Endothelial cell of umbilical vein (primary cell): ENCODE results near the gene POLR2E. TPM values are rescaled to one million over a fixed set of nuclear protein-coding genes. Genes with fewer than 3 reads are reported as not detected.

ENCODE experiments used
- BruUV-seq: library from RNA; stranded (reverse); fragments of 400-500 nt; replicated peaks from 2 replicates; lab custom pipeline; 2021; lab: Mats Ljungman, UMichigan
- CTCF ChIA-PET: fragments of 300-600, 350-600 bp; sonication (Branson Sonifier 250); formaldehyde crosslinking; loops from one replicate; lab custom pipeline; 2021; ENCODE audit warnings: antibody characterized with exemption, inconsistent platforms; lab: Charles Lee
- POLR2A ChIA-PET: fragments of 300-600, 350-600 bp; sonication (Branson Sonifier 250); formaldehyde crosslinking; loops from one replicate; lab custom pipeline; 2021; ENCODE audit warnings: antibody characterized with exemption, inconsistent platforms; lab: Charles Lee
- DNase-seq: peaks from one replicate; pipeline ENCODE4 v3.0.0-alpha.2; 2011; ENCODE audit warnings: low read depth, low spot score
- FAIRE-seq: peaks from 2 replicates; lab custom pipeline; 2011; peaks lifted over from hg19 to GRCh38; lab: Jason Lieb, UNC
- H2AFZ ChIP-seq: 2 replicates; pipeline ENCODE4 v1.6.0; 2012; ENCODE audit warnings: low read depth, low read length, control low read depth, inconsistent platforms
- H3K27ac ChIP-seq: 2 replicates; pipeline ENCODE4 v1.5.1; 2011; ENCODE audit warnings: low read depth, mild to moderate bottlenecking, control low read depth, low read length, moderate library complexity; ENCODE audit not compliant: insufficient read depth
- H3K27me3 ChIP-seq, 2 experiments: 2 replicates each; pipeline versions ENCODE4 v1.6.0 to v1.6.1; 2011; ENCODE audit warnings: low read length in 2 of 2, mixed read lengths in 1 of 2; ENCODE audit not compliant: control insufficient read depth in 2 of 2, insufficient read depth in 2 of 2
- H3K36me3 ChIP-seq, 2 experiments: 2 replicates in 1 of 2; 3 replicates in 1 of 2; pipeline ENCODE4 v1.5.1; 2011; ENCODE audit warnings: low read length in 2 of 2, mild to moderate bottlenecking in 1 of 2, moderate library complexity in 1 of 2; ENCODE audit not compliant: control insufficient read depth in 2 of 2, insufficient read depth in 2 of 2; ENCODE audit errors: extremely low read depth in 1 of 2
- H3K4me1 ChIP-seq: 3 replicates; pipeline ENCODE4 v1.5.1; 2011; ENCODE audit warnings: mild to moderate bottlenecking, low read length; ENCODE audit not compliant: control insufficient read depth, insufficient read depth; ENCODE audit errors: extremely low read depth
- H3K4me2 ChIP-seq: 2 replicates; pipeline ENCODE4 v1.6.1; 2011; ENCODE audit warnings: low read length, control low read depth, mixed read lengths; ENCODE audit not compliant: insufficient read depth
- H3K4me3 ChIP-seq, 3 experiments: fragments of 200-600 bp in 1 of 3; sonication (generic), shearing (Covaris generic) in 1 of 3; replicated peaks in 1 of 3; 2 replicates each; pipeline ENCODE4 v1.5.1; 2011 to 2016; ENCODE audit warnings: control low read depth in 3 of 3, low read length in 3 of 3, mild to moderate bottlenecking in 2 of 3, inconsistent platforms in 1 of 3, low read depth in 1 of 3, moderate library complexity in 1 of 3; ENCODE audit not compliant: insufficient read depth in 1 of 3
- H3K79me2 ChIP-seq: 2 replicates; pipeline ENCODE4 v1.6.0; 2012; ENCODE audit warnings: low read length, inconsistent platforms; ENCODE audit not compliant: control insufficient read depth, insufficient read depth
- H3K9ac ChIP-seq: replicated peaks from 2 replicates; pipeline ENCODE3; 2011; ENCODE audit warnings: low read length, control low read depth; ENCODE audit not compliant: insufficient read depth; ENCODE audit errors: extremely low read depth
- H3K9me1 ChIP-seq: replicated peaks from 3 replicates; pipeline ENCODE4 v1.6.0; 2011; ENCODE audit warnings: mild to moderate bottlenecking, low read length; ENCODE audit not compliant: control insufficient read depth, insufficient read depth; ENCODE audit errors: extremely low read depth
- H3K9me3 ChIP-seq: replicated peaks from 2 replicates; pipeline ENCODE4 v1.5.1; 2012; ENCODE audit warnings: low read length, inconsistent platforms; ENCODE audit not compliant: control insufficient read depth, insufficient read depth
- H4K20me1 ChIP-seq: replicated peaks from 2 replicates; pipeline ENCODE3; 2011; ENCODE audit warnings: mild to moderate bottlenecking, low read length; ENCODE audit not compliant: control insufficient read depth, insufficient read depth; ENCODE audit errors: extremely low read depth
- EZH2 ChIP-seq: IDR thresholded peaks from 2 replicates; pipeline ENCODE4 v1.6.1; 2012; ENCODE audit warnings: borderline replicate concordance, low read depth, mild to moderate bottlenecking, moderate library complexity, low read length, inconsistent platforms; ENCODE audit not compliant: severe bottlenecking
- FOS ChIP-seq: IDR thresholded peaks from 2 replicates; pipeline ENCODE4 v1.6.1; 2011; ENCODE audit warnings: mild to moderate bottlenecking, low read length, moderate library complexity, borderline replicate concordance; ENCODE audit not compliant: insufficient read depth
- GATA2 ChIP-seq: IDR thresholded peaks from 2 replicates; pipeline ENCODE4 v1.7.0; 2011; ENCODE audit warnings: low read depth, mild to moderate bottlenecking, moderate library complexity, mixed read lengths, low read length; ENCODE audit not compliant: insufficient read length, insufficient read depth
- JUN ChIP-seq: IDR thresholded peaks from 2 replicates; pipeline ENCODE4 v1.6.1; 2011; ENCODE audit warnings: borderline replicate concordance, low read depth; ENCODE audit not compliant: insufficient read length, insufficient read depth
- MAX ChIP-seq: IDR thresholded peaks from 2 replicates; pipeline ENCODE4 v1.6.1; 2011; ENCODE audit not compliant: insufficient read depth, insufficient read length
- MYC ChIP-seq: IDR thresholded peaks from one replicate; pipeline ENCODE4 v1.6.1; 2011; ENCODE audit warnings: mild to moderate bottlenecking, low read depth, low read length
- POLR2A ChIP-seq: IDR thresholded peaks from 2 replicates; pipeline ENCODE4 v1.6.1; 2012; ENCODE audit warnings: low read depth, mild to moderate bottlenecking, control low read depth, low read length
- POLR2AphosphoS5 ChIP-seq: IDR thresholded peaks from 2 replicates; pipeline ENCODE4 v1.6.1; 2012; ENCODE audit warnings: low read depth, mild to moderate bottlenecking, control low read depth, low read length, moderate library complexity; ENCODE audit not compliant: insufficient read depth
- dilution Hi-C: fragments of 300-500 bp; cut with MboI; formaldehyde crosslinking; loops from one replicate; pipeline ENCODE4 v1.15.0; 2019; ENCODE audit warnings: low sequenced_read_pairs; ENCODE audit not compliant: extremely low pct_ligation_motif_present
- intact Hi-C: fragments of 100-400 bp; cut with micrococcal nuclease; formaldehyde crosslinking; loops from one replicate; pipeline ENCODE4 v1.10.0; 2022
- polyA plus RNA-seq, 4 experiments: library from polyadenylated mRNA; depleted of rRNA in 3 of 4; stranded (reverse) in 3 of 4; unstranded in 1 of 4; fragments of >200 nt; gene quantifications; 2 replicates each; pipeline versions ENCODE4 v1.2.1 to v1.2.3, GENCODE V29; 2011 to 2012; ENCODE audit warnings: missing spikeins in 1 of 4
- total RNA-seq: library from RNA; stranded (reverse); gene quantifications from 2 replicates; pipeline ENCODE4 v1.2.3, GENCODE V29; 2021
- TF ChIP-seq, protein P1 (sequence below), 2 donors: IDR thresholded peaks; 1 replicate in 1 of 2; 2 replicates in 1 of 2; pipeline ENCODE4 v1.5.1; 2011; ENCODE audit warnings: low read length in 2 of 2, mild to moderate bottlenecking in 2 of 2, moderate library complexity in 2 of 2, control low read depth in 1 of 2, inconsistent platforms in 1 of 2, low read depth in 1 of 2; ENCODE audit not compliant: insufficient read depth in 1 of 2; ENCODE audit errors: extremely low read depth in 1 of 2

Gene POLR2E
- total and polyA plus RNA-seq, 2 donors (not counting 3 experiments of a cell fraction or from before 2014, with no cell fraction given), result 272 to 344 TPM

GRCh38 chr19:1049800-1050199 is 45.4 kb downstream of the POLR2E start:
- Histone ChIP-seq H3K9me3 (no peaks in the 10 kb centered on the region), H3K4me2 (no peak overlapping the region), H3K4me3 (no peak overlapping the region), H3K79me2 (no peaks in the 10 kb centered on the region), H3K9me1 (no peaks in the 10 kb centered on the region), H3K4me1 (no peaks in the 10 kb centered on the region), H3K36me3 (no peaks in the 10 kb centered on the region), H3K27ac (no peak overlapping the region), H3K9ac (no peak overlapping the region), H2AFZ (no peak overlapping the region), H4K20me1 (no peaks in the 10 kb centered on the region), H3K27me3 (no peaks in the 10 kb centered on the region)
- POLR2A ChIA-PET, result no interaction called here
- CTCF ChIA-PET, result no interaction called here
- dilution Hi-C loops, result no loop called here
- DNase-seq, result no peak
- FAIRE-seq, result no peak
- intact Hi-C loops, result no loop called here
- no TSS peak for BruUV-seq
- TF ChIP-seq FOS (no peak), POLR2AphosphoS5 (no peak), MAX (no peak), MYC (no peak), POLR2A (no peak), EZH2 (no peak), GATA2 (no peak), JUN (no peak)
- TF ChIP-seq, protein P1, sequence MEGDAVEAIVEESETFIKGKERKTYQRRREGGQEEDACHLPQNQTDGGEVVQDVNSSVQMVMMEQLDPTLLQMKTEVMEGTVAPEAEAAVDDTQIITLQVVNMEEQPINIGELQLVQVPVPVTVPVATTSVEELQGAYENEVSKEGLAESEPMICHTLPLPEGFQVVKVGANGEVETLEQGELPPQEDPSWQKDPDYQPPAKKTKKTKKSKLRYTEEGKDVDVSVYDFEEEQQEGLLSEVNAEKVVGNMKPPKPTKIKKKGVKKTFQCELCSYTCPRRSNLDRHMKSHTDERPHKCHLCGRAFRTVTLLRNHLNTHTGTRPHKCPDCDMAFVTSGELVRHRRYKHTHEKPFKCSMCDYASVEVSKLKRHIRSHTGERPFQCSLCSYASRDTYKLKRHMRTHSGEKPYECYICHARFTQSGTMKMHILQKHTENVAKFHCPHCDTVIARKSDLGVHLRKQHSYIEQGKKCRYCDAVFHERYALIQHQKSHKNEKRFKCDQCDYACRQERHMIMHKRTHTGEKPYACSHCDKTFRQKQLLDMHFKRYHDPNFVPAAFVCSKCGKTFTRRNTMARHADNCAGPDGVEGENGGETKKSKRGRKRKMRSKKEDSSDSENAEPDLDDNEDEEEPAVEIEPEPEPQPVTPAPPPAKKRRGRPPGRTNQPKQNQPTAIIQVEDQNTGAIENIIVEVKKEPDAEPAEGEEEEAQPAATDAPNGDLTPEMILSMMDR (IDR thresholded peaks at IDR 0.05; ENCODE audit: extremely low read depth in 1 of 2, insufficient read depth in 1 of 2, low read depth in 1 of 2, low read length in 2 of 2), result no peak
